Activated CD8-positive, alpha-beta T cell treated with anti-CD3 and anti-CD28 coated beads, Interleukin-2, amount 10 ng/mL, durations not matched to agents 7 days and 5 days (primary cell): ENCODE results near the gene TTC17. TPM values are rescaled to one million over a fixed set of nuclear protein-coding genes. Genes with fewer than 3 reads are reported as not detected.
"Not testable (repeated sequence)": the region's sequence is repeated elsewhere in the genome, so short reads cannot be mapped to it uniquely, and the experiment has no call there.

Experiments used
- ATAC-seq: fragments of 150-1000 bp; cut with Tn5 transposase; one replicate; pipeline ENCODE4 v1.10.0; 2021; ENCODE audit warnings: moderate library complexity
- CTCF ChIA-PET: fragments of 350-600 bp; sonication (Branson Sonifier 250); formaldehyde crosslinking; loops from one replicate; lab custom pipeline; 2021; ENCODE audit warnings: antibody characterized with exemption; lab: Charles Lee
- POLR2A ChIA-PET: fragments of 350-600 bp; sonication (Branson Sonifier 250); formaldehyde crosslinking; loops from one replicate; lab custom pipeline; 2021; ENCODE audit warnings: antibody characterized with exemption; lab: Charles Lee
- DNase-seq: peaks from one replicate; pipeline ENCODE4 v3.0.0-alpha.2; 2020
- H3K27ac Mint-ChIP-seq: one replicate; pipeline ENCODE4 v1.8.0; 2021; ENCODE audit warnings: mild to moderate bottlenecking, mixed read lengths
- H3K27me3 Mint-ChIP-seq: one replicate; pipeline ENCODE4 v1.8.0; 2021; ENCODE audit warnings: low read depth, mixed read lengths
- H3K36me3 Mint-ChIP-seq: one replicate; pipeline ENCODE4 v1.8.0; 2021; ENCODE audit warnings: low read depth, mixed read lengths
- H3K4me1 Mint-ChIP-seq: one replicate; pipeline ENCODE4 v1.8.0; 2021; ENCODE audit warnings: low read depth, mixed read lengths
- H3K4me3 Mint-ChIP-seq: one replicate; pipeline ENCODE4 v1.8.0; 2021; ENCODE audit warnings: mild to moderate bottlenecking, mixed read lengths
- H3K9me3 Mint-ChIP-seq: one replicate; pipeline ENCODE4 v1.8.0; 2022; ENCODE audit warnings: mixed read lengths; ENCODE audit not compliant: insufficient read depth
- total RNA-seq, 2 experiments: library from RNA; stranded (reverse); gene quantifications; one replicate each; pipeline ENCODE4 v1.2.3, GENCODE V29; 2021

Gene TTC17, protein sequence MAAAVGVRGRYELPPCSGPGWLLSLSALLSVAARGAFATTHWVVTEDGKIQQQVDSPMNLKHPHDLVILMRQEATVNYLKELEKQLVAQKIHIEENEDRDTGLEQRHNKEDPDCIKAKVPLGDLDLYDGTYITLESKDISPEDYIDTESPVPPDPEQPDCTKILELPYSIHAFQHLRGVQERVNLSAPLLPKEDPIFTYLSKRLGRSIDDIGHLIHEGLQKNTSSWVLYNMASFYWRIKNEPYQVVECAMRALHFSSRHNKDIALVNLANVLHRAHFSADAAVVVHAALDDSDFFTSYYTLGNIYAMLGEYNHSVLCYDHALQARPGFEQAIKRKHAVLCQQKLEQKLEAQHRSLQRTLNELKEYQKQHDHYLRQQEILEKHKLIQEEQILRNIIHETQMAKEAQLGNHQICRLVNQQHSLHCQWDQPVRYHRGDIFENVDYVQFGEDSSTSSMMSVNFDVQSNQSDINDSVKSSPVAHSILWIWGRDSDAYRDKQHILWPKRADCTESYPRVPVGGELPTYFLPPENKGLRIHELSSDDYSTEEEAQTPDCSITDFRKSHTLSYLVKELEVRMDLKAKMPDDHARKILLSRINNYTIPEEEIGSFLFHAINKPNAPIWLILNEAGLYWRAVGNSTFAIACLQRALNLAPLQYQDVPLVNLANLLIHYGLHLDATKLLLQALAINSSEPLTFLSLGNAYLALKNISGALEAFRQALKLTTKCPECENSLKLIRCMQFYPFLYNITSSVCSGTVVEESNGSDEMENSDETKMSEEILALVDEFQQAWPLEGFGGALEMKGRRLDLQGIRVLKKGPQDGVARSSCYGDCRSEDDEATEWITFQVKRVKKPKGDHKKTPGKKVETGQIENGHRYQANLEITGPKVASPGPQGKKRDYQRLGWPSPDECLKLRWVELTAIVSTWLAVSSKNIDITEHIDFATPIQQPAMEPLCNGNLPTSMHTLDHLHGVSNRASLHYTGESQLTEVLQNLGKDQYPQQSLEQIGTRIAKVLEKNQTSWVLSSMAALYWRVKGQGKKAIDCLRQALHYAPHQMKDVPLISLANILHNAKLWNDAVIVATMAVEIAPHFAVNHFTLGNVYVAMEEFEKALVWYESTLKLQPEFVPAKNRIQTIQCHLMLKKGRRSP
- 10 to 100 TPM; 56.9 to 60.5 TPM for total RNA-seq

- no peaks in the 10 kb centered on the region for H3K9me3 Mint-ChIP-seq
- H3K27me3 Mint-ChIP-seq: no peaks in the 10 kb centered on the region
- H3K4me1 Mint-ChIP-seq: peaks cover 43% of the 10 kb centered on the region
- POLR2A ChIA-PET: interaction anchor here (0.5 to 3.1 kb wide), 18 partner anchors 8 to 1210 kb away, joined by 3 to 27 read pairs (median 4); partner anchors contain the start of genes API5 and HSD17B12
- CTCF ChIA-PET: interaction anchor here (0.9 to 2.1 kb wide), 10 partner anchors 13 to 69 kb away, joined by 3 to 31 read pairs (median 4); partner anchors contain the start of gene API5
- DNase-seq (peak; percentile 96), ATAC-seq (peak; percentile 96)
- peak within 1 kb of the TSS; percentile 98 for H3K27ac Mint-ChIP-seq
- H3K4me3 Mint-ChIP-seq: peak within 1 kb of the TSS; percentile 84
- peaks cover 20% of the 10 kb centered on the region for H3K36me3 Mint-ChIP-seq
Measured at GRCh38 chr11:43358801-43359421, at the start of gene TTC17. Gene TTC17, plus strand, starts transcription at chr11:43358920. Its CDS starts 35 bp downstream, at chr11:43358955.

GRCh38 chr11:43311791-43312607, 46.7 kb upstream of the TTC17 start, which contains the start of gene API5:
Gene API5, plus strand, starts transcription at chr11:43311996. Its CDS starts 132 bp downstream, at chr11:43312128.
- peak within 1 kb of the TSS; percentile 94 for H3K4me3 Mint-ChIP-seq
- H3K4me1 Mint-ChIP-seq: peaks cover 46% of the 10 kb centered on the region
- H3K9me3 Mint-ChIP-seq: no peaks in the 10 kb centered on the region
- H3K27me3 Mint-ChIP-seq: no peaks in the 10 kb centered on the region
- POLR2A ChIA-PET: interaction anchor here (0.6 to 2.1 kb wide), 5 partner anchors 13 to 124 kb away, joined by 3 to 27 read pairs (median 3); partner anchors contain the start of gene TTC17
- H3K36me3 Mint-ChIP-seq: peaks cover 11% of the 10 kb centered on the region
- peak; percentile 91 for ATAC-seq
- CTCF ChIA-PET: interaction anchor here (0.6 to 3.1 kb wide), 34 partner anchors 9 to 540 kb away, joined by 3 to 38 read pairs (median 5); partner anchors contain the start of gene TTC17
- peak; percentile 95 for DNase-seq
- H3K27ac Mint-ChIP-seq: peak within 1 kb of the TSS; percentile 88

DNA sequence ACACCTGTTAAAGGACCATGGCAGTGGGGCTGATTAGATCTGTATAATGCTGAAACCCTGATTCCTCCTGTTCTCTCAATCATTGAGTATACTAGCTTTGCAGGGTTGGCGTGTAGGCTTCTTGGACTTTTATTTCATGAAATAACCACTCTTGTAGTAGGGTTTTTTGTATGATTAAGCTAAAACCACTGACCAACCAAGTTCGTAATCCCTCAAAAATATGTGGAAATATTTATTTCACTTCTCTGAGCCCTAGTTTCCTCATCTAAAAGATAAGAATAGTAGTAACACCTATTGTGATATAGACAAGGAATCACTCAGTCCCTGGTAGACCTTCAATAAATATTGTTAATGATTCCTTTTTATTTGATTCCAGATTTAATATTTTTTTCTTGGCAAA, 42.8 kb upstream of the TTC17 start:
- ATAC-seq: no peak
- ChIA-PET POLR2A (no interaction called here), CTCF (no interaction called here)
- no peaks in the 10 kb centered on the region for H3K27me3 Mint-ChIP-seq
- peaks cover 50% of the 10 kb centered on the region for H3K4me1 Mint-ChIP-seq
- peaks cover 23% of the 10 kb centered on the region for H3K36me3 Mint-ChIP-seq
- H3K4me3 Mint-ChIP-seq: peak overlapping the region; percentile 18
- DNase-seq: no peak
- no peak overlapping the region for H3K27ac Mint-ChIP-seq
- no peaks in the 10 kb centered on the region for H3K9me3 Mint-ChIP-seq

- Mint-ChIP-seq H3K4me1 (peaks cover 49% of the 10 kb centered on the region), H3K4me3 (peak overlapping the region; percentile 18), H3K27ac (peak overlapping the region; percentile 65), H3K27me3 (no peaks in the 10 kb centered on the region), H3K9me3 (no peaks in the 10 kb centered on the region), H3K36me3 (peaks cover 25% of the 10 kb centered on the region)
- peak; percentile 10 for ATAC-seq
- ChIA-PET CTCF (no interaction called here), POLR2A (no interaction called here)
- DNase-seq: peak; percentile 55
Measured at GRCh38 chr11:43316451-43316850, 42.3 kb upstream of the TTC17 start.

GRCh38 chr11:43327987-43328386, 30.7 kb upstream of the TTC17 start:
- DNase-seq (no peak), ATAC-seq (no peak)
- no peak overlapping the region for H3K4me3 Mint-ChIP-seq
- CTCF ChIA-PET: interaction anchor here (2.9 kb wide), 1 partner anchor 16 kb away, joined by 10 read pairs; the partner anchor contains the start of gene API5
- H3K27ac Mint-ChIP-seq: no peak overlapping the region
- no peaks in the 10 kb centered on the region for H3K9me3 Mint-ChIP-seq
- POLR2A ChIA-PET: no interaction called here
- H3K36me3 Mint-ChIP-seq: peaks cover 66% of the 10 kb centered on the region
- H3K4me1 Mint-ChIP-seq: no peaks in the 10 kb centered on the region
- no peaks in the 10 kb centered on the region for H3K27me3 Mint-ChIP-seq

GRCh38 chr11:43328482-43328881, 30.2 kb upstream of the TTC17 start:
- Mint-ChIP-seq H3K4me1 (no peaks in the 10 kb centered on the region), H3K9me3 (no peaks in the 10 kb centered on the region), H3K36me3 (peaks cover 62% of the 10 kb centered on the region), H3K27ac (no peak overlapping the region), H3K27me3 (no peaks in the 10 kb centered on the region), H3K4me3 (no peak overlapping the region)
- ChIA-PET CTCF (interaction anchor here (1.1 to 2.9 kb wide), 2 partner anchors 16 to 90 kb away, joined by 3 to 10 read pairs; partner anchors contain the start of gene API5), POLR2A (no interaction called here)
- ATAC-seq (no peak), DNase-seq (no peak)

- CTCF ChIA-PET: interaction anchor here (0.7 kb wide), 1 partner anchor 20 kb away, joined by 3 read pairs; no protein-coding TSS in a partner anchor
- Mint-ChIP-seq H3K4me3 (no peak overlapping the region), H3K27ac (no peak overlapping the region), H3K9me3 (no peaks in the 10 kb centered on the region), H3K27me3 (no peaks in the 10 kb centered on the region), H3K4me1 (no peaks in the 10 kb centered on the region), H3K36me3 (peaks cover 37% of the 10 kb centered on the region)
- DNase-seq (no peak), ATAC-seq (no peak)
- POLR2A ChIA-PET: interaction anchor here (0.6 kb wide), 1 partner anchor 173 kb away, joined by 3 read pairs; no protein-coding TSS in a partner anchor
Measured at GRCh38 chr11:43341159-43341558, 17.6 kb upstream of the TTC17 start.

DNA sequence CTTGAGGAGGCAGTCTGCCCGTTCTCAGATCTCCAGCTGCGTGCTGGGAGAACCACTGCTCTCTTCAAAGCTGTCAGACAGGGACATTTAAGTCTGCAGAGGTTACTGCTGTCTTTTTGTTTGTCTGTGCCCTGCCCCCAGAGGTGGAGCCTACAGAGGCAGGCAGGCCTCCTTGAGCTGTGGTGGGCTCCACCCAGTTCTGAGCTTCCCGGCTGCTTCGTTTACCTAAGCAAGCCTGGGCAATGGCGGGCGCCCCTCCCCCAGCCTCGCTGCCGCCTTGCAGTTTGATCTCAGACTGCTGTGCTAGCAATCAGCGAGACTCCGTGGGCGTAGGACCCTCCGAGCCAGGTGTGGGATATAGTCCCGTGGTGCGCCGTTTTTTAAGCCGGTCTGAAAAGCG, 7.3 kb upstream of the TTC17 start:
- POLR2A ChIA-PET, H3K4me3 Mint-ChIP-seq, H3K36me3 Mint-ChIP-seq, H3K27me3 Mint-ChIP-seq, ATAC-seq, CTCF ChIA-PET, H3K27ac Mint-ChIP-seq, H3K9me3 Mint-ChIP-seq, H3K4me1 Mint-ChIP-seq, DNase-seq: not testable (repeated sequence)

DNA sequence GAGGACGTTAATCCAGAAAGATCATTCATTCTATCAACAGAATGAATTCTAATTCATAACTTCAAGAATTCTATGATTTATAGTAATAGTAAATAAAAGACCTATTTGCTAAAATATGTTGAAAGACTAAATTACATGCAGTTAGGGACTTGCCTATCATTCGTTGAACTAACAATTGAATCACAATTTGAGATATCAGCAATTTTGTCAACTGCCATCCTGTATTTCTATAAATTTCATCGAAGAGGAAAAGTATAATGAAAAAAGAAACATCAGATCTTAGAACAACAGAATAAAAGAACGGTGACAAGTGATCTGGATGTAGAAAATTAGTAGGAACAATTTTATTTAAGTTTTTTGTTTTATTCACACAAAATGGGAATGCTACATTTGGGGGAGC, 4.4 kb upstream of the TTC17 start:
- CTCF ChIA-PET: no interaction called here
- ATAC-seq (no peak), DNase-seq (no peak)
- Mint-ChIP-seq H3K27me3 (no peaks in the 10 kb centered on the region), H3K9me3 (no peaks in the 10 kb centered on the region), H3K27ac (no peak overlapping the region), H3K4me1 (peaks cover 13% of the 10 kb centered on the region), H3K4me3 (no peak overlapping the region), H3K36me3 (peaks cover 8% of the 10 kb centered on the region)
- POLR2A ChIA-PET: no interaction called here

GRCh38 chr11:43356336-43356735, 2.4 kb upstream of the TTC17 start:
- Mint-ChIP-seq H3K27me3 (no peaks in the 10 kb centered on the region), H3K4me3 (no peak overlapping the region), H3K9me3 (no peaks in the 10 kb centered on the region), H3K36me3 (peaks cover 10% of the 10 kb centered on the region), H3K4me1 (peaks cover 29% of the 10 kb centered on the region), H3K27ac (no peak overlapping the region)
- DNase-seq (no peak), ATAC-seq (no peak)
- POLR2A ChIA-PET: no interaction called here
- CTCF ChIA-PET: interaction anchor here (1.0 to 1.6 kb wide), 4 partner anchors 14 to 63 kb away, joined by 3 to 10 read pairs (median 4); partner anchors contain the start of gene API5
